Endothelial cell of umbilical vein (primary cell): ENCODE measurements around the gene GLCE.

Source experiments
- MAX ChIP-seq: IDR thresholded peaks from 2 replicates; pipeline ENCODE4 v1.6.1; 2011; ENCODE audit not compliant: insufficient read depth, insufficient read length
- POLR2AphosphoS5 ChIP-seq: IDR thresholded peaks from 2 replicates; pipeline ENCODE4 v1.6.1; 2012; ENCODE audit warnings: low read depth, mild to moderate bottlenecking, control low read depth, low read length, moderate library complexity; ENCODE audit not compliant: insufficient read depth

- TF ChIP-seq POLR2AphosphoS5 (no peak), MAX (no peak)
Measured at GRCh38 chr15:69140306-69140705, 20.1 kb upstream of the GLCE start.
